MM.1S (cell line): ENCODE data around the gene SHISA9.

ENCODE experiments used
- CTCF ChIP-seq: fragments of 300-600 bp; sonication (generic); IDR thresholded peaks from 2 replicates; pipeline ENCODE4 v1.5.1; 2016; ENCODE audit warnings: antibody characterized with exemption, low read length, mixed read lengths
- EZH2 ChIP-seq: fragments of 300-600 bp; sonication (generic); optimal IDR thresholded peaks from 2 replicates; pipeline ENCODE3; 2017; ENCODE audit warnings: low read depth, mild to moderate bottlenecking, antibody characterized with exemption, low read length, mixed read lengths

GRCh38 chr16:13012601-13013000 lies 111.2 kb downstream of the SHISA9 start:
- no peak for TF ChIP-seq CTCF
- no peak for TF ChIP-seq EZH2
